ENCODE measurements around the gene PRAC1. TPM values are rescaled to one million over a fixed set of nuclear protein-coding genes. Genes with fewer than 3 reads are reported as not detected.

Gene PRAC1
- total RNA-seq, 4 donors from 2014 or later, result not detected

- no peak for TF ChIP-seq CTCF (IDR thresholded peaks at IDR 0.05)
- no peak for TF ChIP-seq POLR2A (IDR thresholded peaks at IDR 0.05)
- intact Hi-C loops (cut with DNase I; ENCODE audit: low total_unique reads), result no loop called here
Measured at GRCh38 chr17:48760411-48760810, 38.1 kb upstream of the PRAC1 start.

GRCh38 chr17:48759288-48759687 is 37.0 kb upstream of the PRAC1 start:
- no peak for DNase-seq (ENCODE audit: low spot score in 2 of 2)
- TF ChIP-seq POLR2A (IDR thresholded peaks at IDR 0.05), result no peak
- no peak for TF ChIP-seq CTCF (IDR thresholded peaks at IDR 0.05)
- no peak overlapping the region for H3K4me3 ChIP-seq (ENCODE audit: low read depth, poor library complexity, severe bottlenecking)
- intact Hi-C loops (cut with DNase I; ENCODE audit: low total_unique reads), result no loop called here

More at GRCh38 chr17:48760411-48760810, 38.1 kb upstream of the PRAC1 start:
- no peak for DNase-seq (ENCODE audit: low spot score in 2 of 2)
- H3K4me3 ChIP-seq (ENCODE audit: low read depth, poor library complexity, severe bottlenecking), result no peak overlapping the region
- 32 to 33% methylated on average over 4 of the region's 4 CpGs for WGBS, 2 donors

- 42 to 49% methylated on average over 2 of the region's 2 CpGs for WGBS, 2 donors
- TF ChIP-seq CTCF (IDR thresholded peaks at IDR 0.05) (no peak), POLR2A (IDR thresholded peaks at IDR 0.05) (no peak)
- no peak overlapping the region for H3K4me3 ChIP-seq (ENCODE audit: low read depth, poor library complexity, severe bottlenecking)
- intact Hi-C loops (cut with DNase I; ENCODE audit: low total_unique reads), result no loop called here
- no peak for DNase-seq (ENCODE audit: low spot score in 2 of 2)
Measured at GRCh38 chr17:48757524-48757961, 35.2 kb upstream of the PRAC1 start.

GRCh38 chr17:48756830-48757251 is 34.5 kb upstream of the PRAC1 start:
- no peak overlapping the region for H3K4me3 ChIP-seq (ENCODE audit: low read depth, poor library complexity, severe bottlenecking)
- DNase-seq (ENCODE audit: low spot score in 2 of 2), result no peak
- TF ChIP-seq POLR2A (IDR thresholded peaks at IDR 0.05) (no peak), CTCF (IDR thresholded peaks at IDR 0.05) (no peak)
- intact Hi-C loops (cut with DNase I; ENCODE audit: low total_unique reads), result no loop called here
- 28 to 46% methylated on average over 3 of the region's 3 CpGs for WGBS, 2 donors

- 22 to 23% methylated on average over 8 of the region's 8 CpGs for WGBS, 2 donors
- TF ChIP-seq POLR2A (IDR thresholded peaks at IDR 0.05) (no peak), CTCF (IDR thresholded peaks at IDR 0.05) (no peak)
- intact Hi-C loops (cut with DNase I; ENCODE audit: low total_unique reads), result no loop called here
- DNase-seq (ENCODE audit: low spot score in 2 of 2), result no peak
- no peak overlapping the region for H3K4me3 ChIP-seq (ENCODE audit: low read depth, poor library complexity, severe bottlenecking)
Measured at GRCh38 chr17:48755356-48755755, 33.0 kb upstream of the PRAC1 start.

- intact Hi-C loops (cut with DNase I; ENCODE audit: low total_unique reads), result no loop called here
- DNase-seq (ENCODE audit: low spot score in 2 of 2), result no peak
- H3K4me3 ChIP-seq (ENCODE audit: low read depth, poor library complexity, severe bottlenecking), result no peak overlapping the region
- TF ChIP-seq POLR2A (IDR thresholded peaks at IDR 0.05) (no peak), CTCF (IDR thresholded peaks at IDR 0.05) (no peak)
- 6 to 7% methylated on average over 27 to 51 of the region's 52 CpGs for WGBS, 2 donors
Measured at GRCh38 chr17:48754500-48755261, 32.4 kb upstream of the PRAC1 start.
